Thyroid gland (tissue), 4 donors: ENCODE measurements around the gene UBL7.

Experiments used
- CTCF ChIP-seq, 6 experiments: fragments of 200-600 bp in 3 of 6; fragments of 450-650 bp in 3 of 6; sonication (generic) in 3 of 6; IDR thresholded peaks; one replicate each; pipeline ENCODE4 v1.5.1; 2016 to 2019; ENCODE audit warnings: antibody characterized with exemption in 6 of 6, mild to moderate bottlenecking in 2 of 6, inconsistent platforms in 1 of 6, moderate library complexity in 1 of 6
- POLR2A ChIP-seq, 2 donors: fragments of 450-650 bp; IDR thresholded peaks; one replicate each; pipeline ENCODE4 v1.6.1; 2017; ENCODE audit warnings: antibody characterized with exemption in 2 of 2, mild to moderate bottlenecking in 2 of 2, moderate library complexity in 1 of 2

- no peak for TF ChIP-seq POLR2A (IDR thresholded peaks at IDR 0.05)
- TF ChIP-seq CTCF (IDR thresholded peaks at IDR 0.05): no peak
These were observed 32.5 kb downstream of the UBL7 start for GRCh38 chr15:74428442-74428787.
